Neural cell (in vitro differentiated cells): Measurements from ENCODE around the gene ADRA2B. TPM values are rescaled to one million over a fixed set of nuclear protein-coding genes. Genes with fewer than 3 reads are reported as not detected.

ENCODE experiments used
- H2AFZ ChIP-seq: fragments of 200-600, 300-800 bp; sonication (generic), shearing (Covaris generic); 2 replicates; pipeline ENCODE4 v1.6.0; 2014; ENCODE audit warnings: low read depth, mild to moderate bottlenecking, antibody characterized with exemption, low read length, moderate library complexity
- H3F3A ChIP-seq: fragments of 200-600 bp; shearing (Covaris generic); 2 replicates; pipeline ENCODE4 v1.6.1; 2016; ENCODE audit warnings: mild to moderate bottlenecking, moderate library complexity, mixed read lengths, antibody characterized with exemption, low read length; ENCODE audit not compliant: insufficient read depth, poor library complexity, severe bottlenecking
- H3K27ac ChIP-seq: fragments of 200-600, 300-800 bp; sonication (generic), shearing (Covaris generic); 2 replicates; pipeline ENCODE4 v1.5.1; 2014; ENCODE audit warnings: mild to moderate bottlenecking, low read length, moderate library complexity
- H3K27me3 ChIP-seq: fragments of 300-800, 200-600 bp; sonication (generic), shearing (Covaris generic); 2 replicates; pipeline ENCODE4 v1.6.0; 2014; ENCODE audit warnings: mild to moderate bottlenecking, low read depth, low read length, moderate library complexity; ENCODE audit not compliant: insufficient read depth
- H3K36me3 ChIP-seq: fragments of 300-800, 200-600 bp; sonication (generic), shearing (Covaris generic); 2 replicates; pipeline ENCODE4 v1.5.1; 2014; ENCODE audit warnings: mild to moderate bottlenecking, antibody characterized with exemption, low read length, moderate library complexity; ENCODE audit not compliant: insufficient read depth
- H3K4me2 ChIP-seq: fragments of 300-800, 200-600 bp; sonication (generic), shearing (Covaris generic); 2 replicates; pipeline ENCODE4 v1.6.0; 2014; ENCODE audit warnings: mild to moderate bottlenecking, low read length
- H3K4me3 ChIP-seq: fragments of 300-800, 200-600 bp; sonication (generic), shearing (Covaris generic); 2 replicates; pipeline ENCODE4 v1.5.1; 2014; ENCODE audit warnings: mild to moderate bottlenecking, low read length, moderate library complexity
- H3K79me2 ChIP-seq: fragments of 200-600 bp; shearing (Covaris generic); replicated peaks from 2 replicates; pipeline ENCODE4 v1.6.0; 2014; ENCODE audit warnings: mild to moderate bottlenecking, low read length, moderate library complexity; ENCODE audit not compliant: insufficient read depth
- H3K9ac ChIP-seq: fragments of 300-800, 200-600 bp; sonication (generic), shearing (Covaris generic); 2 replicates; pipeline ENCODE4 v1.6.1; 2016; ENCODE audit warnings: mild to moderate bottlenecking, low read length, mixed read lengths
- H3K9me2 ChIP-seq: fragments of 200-600 bp; shearing (Covaris generic); 2 replicates; pipeline ENCODE4 v1.6.1; 2016; ENCODE audit warnings: mild to moderate bottlenecking, low read length, mixed read lengths; ENCODE audit not compliant: insufficient read depth
- H3K9me3 ChIP-seq: fragments of 200-600, 300-800 bp; sonication (generic), shearing (Covaris generic); 2 replicates; pipeline ENCODE4 v1.6.1; 2016; ENCODE audit warnings: mild to moderate bottlenecking, mixed run types, low read length, moderate library complexity, mixed read lengths
- H4K20me1 ChIP-seq: fragments of 200-600 bp; shearing (Covaris generic); 2 replicates; pipeline ENCODE4 v1.6.1; 2016; ENCODE audit warnings: mild to moderate bottlenecking, mixed run types; ENCODE audit not compliant: insufficient read depth
- EP300 ChIP-seq: fragments of 450-650 bp; conservative IDR thresholded peaks from 2 replicates; pipeline ENCODE4 v1.6.1; 2014; ENCODE audit warnings: antibody characterized with exemption, mild to moderate bottlenecking, moderate library complexity; ENCODE audit not compliant: poor library complexity, severe bottlenecking
- EZH2 ChIP-seq: fragments of 200-600, 300-800 bp; shearing (Covaris generic), sonication (generic); IDR thresholded peaks from 2 replicates; pipeline ENCODE4 v1.6.1; 2014; ENCODE audit warnings: antibody characterized with exemption, low read length, borderline replicate concordance, mild to moderate bottlenecking; ENCODE audit not compliant: insufficient read depth, poor library complexity, severe bottlenecking
- MXI1 ChIP-seq: fragments of 450-650 bp; conservative IDR thresholded peaks from 2 replicates; pipeline ENCODE4 v1.6.1; 2014; ENCODE audit warnings: antibody characterized with exemption, mild to moderate bottlenecking; ENCODE audit not compliant: poor library complexity, severe bottlenecking
- POLR2AphosphoS5 ChIP-seq: IDR thresholded peaks from 2 replicates; pipeline ENCODE4 v1.6.1; 2012
- RAD21 ChIP-seq: fragments of 450-650 bp; conservative IDR thresholded peaks from 2 replicates; pipeline ENCODE4 v1.6.1; 2014; ENCODE audit warnings: antibody characterized with exemption, mild to moderate bottlenecking, moderate library complexity
- SMC3 ChIP-seq: fragments of 450-650 bp; conservative IDR thresholded peaks from 2 replicates; pipeline ENCODE4 v1.6.1; 2014; ENCODE audit warnings: antibody characterized with exemption, mild to moderate bottlenecking, moderate library complexity; ENCODE audit not compliant: poor library complexity
- TAF1 ChIP-seq: IDR thresholded peaks from 2 replicates; pipeline ENCODE4 v1.6.1; 2012; ENCODE audit warnings: low read depth
- polyA plus RNA-seq: library from polyadenylated mRNA; depleted of rRNA; stranded (reverse); fragments of >200 nt; gene quantifications from 2 replicates; pipeline ENCODE4 v1.2.3, GENCODE V29; 2014
- TF ChIP-seq, protein P1 (sequence below): IDR thresholded peaks from 2 replicates; pipeline ENCODE4 v1.6.1; 2012; ENCODE audit warnings: borderline replicate concordance
- TF ChIP-seq, protein P2 (sequence below): fragments of 450-650 bp; IDR thresholded peaks from 2 replicates; pipeline ENCODE4 v1.5.1; 2014; ENCODE audit warnings: antibody characterized with exemption, mild to moderate bottlenecking, moderate library complexity; ENCODE audit not compliant: poor library complexity, severe bottlenecking

The ADRA2B gene
- polyA plus RNA-seq, 1 donor from 2014 or later = not detected

DNA sequence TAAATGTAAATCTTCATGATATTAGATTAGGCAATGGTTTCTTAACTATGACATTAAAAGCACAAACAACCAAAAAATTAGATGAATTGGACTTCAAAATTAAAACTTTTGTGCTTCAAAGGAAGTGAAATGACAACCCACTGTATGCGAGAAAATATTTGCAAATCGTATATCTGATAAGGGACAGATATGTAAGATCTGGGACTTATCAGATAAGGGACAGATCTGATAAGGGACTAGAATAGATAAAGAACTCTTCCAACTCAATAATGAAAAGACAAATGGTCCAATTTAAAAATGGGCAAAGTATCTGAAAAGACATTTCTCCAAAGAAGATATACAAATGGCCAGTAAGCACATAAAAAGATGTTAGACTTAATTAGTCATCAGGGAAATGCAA lies 29.2 kb downstream of the ADRA2B start:
- H2AFZ ChIP-seq = no peak overlapping the region
- no peak overlapping the region for H3K9ac ChIP-seq
- TF ChIP-seq TAF1 (no peak), EP300 (no peak), SMC3 (no peak), EZH2 (no peak), MXI1 (no peak), RAD21 (no peak)
- TF ChIP-seq, protein P1, sequence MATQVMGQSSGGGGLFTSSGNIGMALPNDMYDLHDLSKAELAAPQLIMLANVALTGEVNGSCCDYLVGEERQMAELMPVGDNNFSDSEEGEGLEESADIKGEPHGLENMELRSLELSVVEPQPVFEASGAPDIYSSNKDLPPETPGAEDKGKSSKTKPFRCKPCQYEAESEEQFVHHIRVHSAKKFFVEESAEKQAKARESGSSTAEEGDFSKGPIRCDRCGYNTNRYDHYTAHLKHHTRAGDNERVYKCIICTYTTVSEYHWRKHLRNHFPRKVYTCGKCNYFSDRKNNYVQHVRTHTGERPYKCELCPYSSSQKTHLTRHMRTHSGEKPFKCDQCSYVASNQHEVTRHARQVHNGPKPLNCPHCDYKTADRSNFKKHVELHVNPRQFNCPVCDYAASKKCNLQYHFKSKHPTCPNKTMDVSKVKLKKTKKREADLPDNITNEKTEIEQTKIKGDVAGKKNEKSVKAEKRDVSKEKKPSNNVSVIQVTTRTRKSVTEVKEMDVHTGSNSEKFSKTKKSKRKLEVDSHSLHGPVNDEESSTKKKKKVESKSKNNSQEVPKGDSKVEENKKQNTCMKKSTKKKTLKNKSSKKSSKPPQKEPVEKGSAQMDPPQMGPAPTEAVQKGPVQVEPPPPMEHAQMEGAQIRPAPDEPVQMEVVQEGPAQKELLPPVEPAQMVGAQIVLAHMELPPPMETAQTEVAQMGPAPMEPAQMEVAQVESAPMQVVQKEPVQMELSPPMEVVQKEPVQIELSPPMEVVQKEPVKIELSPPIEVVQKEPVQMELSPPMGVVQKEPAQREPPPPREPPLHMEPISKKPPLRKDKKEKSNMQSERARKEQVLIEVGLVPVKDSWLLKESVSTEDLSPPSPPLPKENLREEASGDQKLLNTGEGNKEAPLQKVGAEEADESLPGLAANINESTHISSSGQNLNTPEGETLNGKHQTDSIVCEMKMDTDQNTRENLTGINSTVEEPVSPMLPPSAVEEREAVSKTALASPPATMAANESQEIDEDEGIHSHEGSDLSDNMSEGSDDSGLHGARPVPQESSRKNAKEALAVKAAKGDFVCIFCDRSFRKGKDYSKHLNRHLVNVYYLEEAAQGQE = no peak
- TF ChIP-seq, protein P2, sequence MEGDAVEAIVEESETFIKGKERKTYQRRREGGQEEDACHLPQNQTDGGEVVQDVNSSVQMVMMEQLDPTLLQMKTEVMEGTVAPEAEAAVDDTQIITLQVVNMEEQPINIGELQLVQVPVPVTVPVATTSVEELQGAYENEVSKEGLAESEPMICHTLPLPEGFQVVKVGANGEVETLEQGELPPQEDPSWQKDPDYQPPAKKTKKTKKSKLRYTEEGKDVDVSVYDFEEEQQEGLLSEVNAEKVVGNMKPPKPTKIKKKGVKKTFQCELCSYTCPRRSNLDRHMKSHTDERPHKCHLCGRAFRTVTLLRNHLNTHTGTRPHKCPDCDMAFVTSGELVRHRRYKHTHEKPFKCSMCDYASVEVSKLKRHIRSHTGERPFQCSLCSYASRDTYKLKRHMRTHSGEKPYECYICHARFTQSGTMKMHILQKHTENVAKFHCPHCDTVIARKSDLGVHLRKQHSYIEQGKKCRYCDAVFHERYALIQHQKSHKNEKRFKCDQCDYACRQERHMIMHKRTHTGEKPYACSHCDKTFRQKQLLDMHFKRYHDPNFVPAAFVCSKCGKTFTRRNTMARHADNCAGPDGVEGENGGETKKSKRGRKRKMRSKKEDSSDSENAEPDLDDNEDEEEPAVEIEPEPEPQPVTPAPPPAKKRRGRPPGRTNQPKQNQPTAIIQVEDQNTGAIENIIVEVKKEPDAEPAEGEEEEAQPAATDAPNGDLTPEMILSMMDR = no peak
- no peaks in the 10 kb centered on the region for H3K9me3 ChIP-seq
- no peaks in the 10 kb centered on the region for H3F3A ChIP-seq
- no peak overlapping the region for H3K27ac ChIP-seq
- no peaks in the 10 kb centered on the region for H3K9me2 ChIP-seq
- no peaks in the 10 kb centered on the region for H3K36me3 ChIP-seq
- H3K27me3 ChIP-seq = no peaks in the 10 kb centered on the region
- no peaks in the 10 kb centered on the region for H3K79me2 ChIP-seq
- H3K4me3 ChIP-seq = no peak overlapping the region
- H3K4me2 ChIP-seq = no peak overlapping the region
- H4K20me1 ChIP-seq = no peaks in the 10 kb centered on the region

DNA sequence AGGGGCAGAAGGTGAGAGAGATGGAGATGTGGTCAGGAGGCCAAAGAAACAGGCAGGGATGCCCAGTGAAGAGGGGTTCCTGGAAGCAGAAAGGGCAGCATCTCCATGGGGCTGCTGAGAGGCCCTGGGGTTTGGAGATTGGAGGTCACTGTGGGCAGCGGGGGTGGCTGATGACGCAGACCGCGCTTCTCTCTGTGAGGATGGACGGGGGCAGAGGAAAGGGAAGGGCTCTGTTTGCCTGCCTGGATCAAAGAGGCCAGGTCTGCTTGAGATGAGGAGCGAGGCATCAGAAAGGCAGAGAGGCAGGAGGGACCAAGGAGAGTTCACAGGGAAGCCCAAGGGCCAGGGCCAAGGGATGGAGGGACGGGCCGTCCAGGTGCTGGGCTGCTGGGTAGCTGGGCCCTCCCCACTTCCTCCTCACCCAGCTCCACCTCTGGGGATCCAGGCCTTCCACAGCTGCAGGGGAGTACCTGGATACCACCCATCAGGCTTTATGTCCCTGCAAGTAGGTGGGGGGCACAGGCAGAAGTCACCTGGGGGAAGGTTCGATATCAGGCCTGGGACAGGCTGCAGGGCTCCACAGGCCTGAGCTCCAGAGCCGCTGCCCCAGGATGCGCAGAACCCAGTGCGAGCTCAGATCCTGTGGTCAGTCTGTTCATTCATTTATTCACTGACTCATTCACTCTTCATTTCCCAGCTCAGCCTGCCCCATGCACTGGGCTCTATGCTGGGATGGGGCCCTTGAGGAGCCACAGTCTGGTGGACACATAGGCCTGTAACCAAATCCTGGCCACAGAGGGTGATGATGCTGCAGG lies 30.6 kb downstream of the ADRA2B start:
- no peak overlapping the region for H3K9ac ChIP-seq
- no peak overlapping the region for H3K27ac ChIP-seq
- H3K9me3 ChIP-seq = no peaks in the 10 kb centered on the region
- H2AFZ ChIP-seq = no peak overlapping the region
- H3F3A ChIP-seq = no peaks in the 10 kb centered on the region
- H3K27me3 ChIP-seq = no peaks in the 10 kb centered on the region
- H3K79me2 ChIP-seq = no peaks in the 10 kb centered on the region
- no peak overlapping the region for H3K4me2 ChIP-seq
- H3K9me2 ChIP-seq = no peaks in the 10 kb centered on the region
- H4K20me1 ChIP-seq = no peaks in the 10 kb centered on the region
- no peaks in the 10 kb centered on the region for H3K36me3 ChIP-seq
- TF ChIP-seq MXI1 (no peak), POLR2AphosphoS5 (no peak), EZH2 (no peak), RAD21 (no peak), EP300 (no peak), SMC3 (no peak), TAF1 (no peak)
- TF ChIP-seq, protein P2 = no peak
- TF ChIP-seq, protein P1 = no peak
- H3K4me3 ChIP-seq = no peak overlapping the region
